ENCODE measurements around the gene TP53BP1.

DNA sequence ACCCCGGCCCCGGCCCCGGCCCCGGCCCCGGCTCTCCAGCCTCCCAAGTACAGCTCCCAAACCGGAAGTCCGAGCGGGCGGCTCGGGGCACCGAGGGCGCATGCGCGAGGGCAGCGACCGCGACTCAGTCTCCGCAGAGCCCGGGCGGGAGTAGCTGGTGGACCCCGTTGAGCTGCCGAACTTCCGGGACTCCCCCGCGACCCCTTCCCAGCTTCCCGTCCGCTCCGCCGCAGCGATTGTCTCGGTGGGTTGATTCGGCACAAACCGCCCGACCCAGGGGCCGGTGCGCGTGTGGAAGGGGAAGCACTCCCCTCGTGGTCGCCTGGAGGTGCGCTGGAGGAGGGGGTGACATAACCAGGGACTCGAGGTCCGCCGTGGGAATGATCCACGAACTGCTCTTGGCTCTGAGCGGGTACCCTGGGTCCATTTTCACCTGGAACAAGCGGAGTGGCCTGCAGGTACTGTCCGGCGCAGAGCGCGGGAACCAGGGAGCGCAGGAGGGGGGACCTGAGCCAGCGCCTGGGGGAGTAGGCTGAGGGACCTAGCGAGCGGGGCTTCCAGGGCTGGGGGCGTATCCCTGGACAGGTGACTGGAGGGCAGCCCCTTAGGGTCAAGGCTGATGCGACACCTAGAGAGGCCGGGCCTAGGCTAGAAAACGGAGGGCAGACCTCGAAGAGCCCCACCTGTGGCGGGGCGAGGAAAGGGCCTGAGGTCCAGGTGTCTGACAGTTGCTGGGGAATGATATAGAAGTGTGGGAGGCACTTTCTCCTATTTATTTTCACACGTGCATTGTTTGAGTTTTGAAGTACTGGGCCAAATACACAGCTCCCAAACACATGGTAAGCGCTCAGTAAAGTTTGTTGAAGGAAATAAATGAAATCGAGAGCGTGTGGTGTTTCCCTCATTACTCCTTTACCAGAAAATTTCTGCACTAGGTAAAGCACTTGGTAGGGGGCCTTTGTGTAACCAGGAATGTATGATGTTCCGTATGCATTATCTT is 121.7 kb downstream of the TP53BP1 start, which contains the start of the genes TUBGCP4 and ZSCAN29:
- TF ChIP-seq POLR2AphosphoS5 (IDR thresholded peaks at IDR 0.05; ENCODE audit: low read depth, low read length), result peak; percentile 45; the same call in 1 of the 2 replicates
- TF ChIP-seq POLR2A (IDR thresholded peaks at IDR 0.05; ENCODE audit: low read depth, low read length), result peak; percentile 80; the same call in 1 of the 2 replicates
- TF ChIP-seq TAF1 (IDR thresholded peaks at IDR 0.05; ENCODE audit: borderline replicate concordance, low read depth, low read length), result peak; percentile 18; the same call in 1 of the 2 replicates
